Astrocyte of the hippocampus (primary cell): ENCODE measurements around the gene ABCA1.

Experiments used
- DNase-seq: peaks from one replicate; pipeline ENCODE4 v3.0.0; 2011; ENCODE audit warnings: low read depth, low spot score

Gene ABCA1

DNA sequence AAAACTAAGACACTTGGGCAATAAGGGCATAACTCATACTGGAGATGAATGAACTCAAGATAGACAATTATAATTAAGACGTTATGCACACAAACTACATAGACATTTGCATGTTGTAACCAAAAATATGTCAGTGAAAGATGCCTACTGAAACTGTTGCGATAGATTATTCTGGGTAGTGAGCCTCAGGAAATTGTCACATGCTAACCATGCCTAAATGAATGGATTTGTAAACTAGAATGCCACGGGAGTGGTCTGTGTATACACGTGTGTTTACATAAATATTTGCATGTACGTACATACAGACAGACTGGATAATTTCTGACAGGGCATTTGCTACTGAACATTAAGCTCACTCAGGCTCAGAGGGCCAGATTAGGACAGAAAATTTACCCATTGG, 162.8 kb downstream of the ABCA1 start:
- DNase-seq, result no peak

DNA sequence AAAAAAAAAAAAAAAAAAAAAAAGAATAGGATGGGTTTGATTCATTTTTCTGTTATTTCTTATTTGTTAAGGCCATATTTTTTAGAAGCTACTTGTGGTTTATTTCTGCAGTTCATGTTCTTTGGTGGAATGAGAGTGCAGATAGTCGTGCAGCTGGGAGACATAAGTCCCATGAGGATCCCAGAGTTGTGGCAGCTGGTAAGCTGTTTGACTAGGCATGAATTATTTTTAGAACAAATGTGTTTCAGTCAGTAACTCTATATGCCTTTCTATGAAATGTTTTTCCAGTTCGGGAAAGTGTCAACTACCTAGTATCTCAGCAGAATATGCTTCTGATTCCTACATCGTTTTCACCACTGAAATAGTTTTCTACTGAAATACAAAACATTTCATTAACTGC, 169.0 kb downstream of the ABCA1 start:
- DNase-seq, result no peak

DNA sequence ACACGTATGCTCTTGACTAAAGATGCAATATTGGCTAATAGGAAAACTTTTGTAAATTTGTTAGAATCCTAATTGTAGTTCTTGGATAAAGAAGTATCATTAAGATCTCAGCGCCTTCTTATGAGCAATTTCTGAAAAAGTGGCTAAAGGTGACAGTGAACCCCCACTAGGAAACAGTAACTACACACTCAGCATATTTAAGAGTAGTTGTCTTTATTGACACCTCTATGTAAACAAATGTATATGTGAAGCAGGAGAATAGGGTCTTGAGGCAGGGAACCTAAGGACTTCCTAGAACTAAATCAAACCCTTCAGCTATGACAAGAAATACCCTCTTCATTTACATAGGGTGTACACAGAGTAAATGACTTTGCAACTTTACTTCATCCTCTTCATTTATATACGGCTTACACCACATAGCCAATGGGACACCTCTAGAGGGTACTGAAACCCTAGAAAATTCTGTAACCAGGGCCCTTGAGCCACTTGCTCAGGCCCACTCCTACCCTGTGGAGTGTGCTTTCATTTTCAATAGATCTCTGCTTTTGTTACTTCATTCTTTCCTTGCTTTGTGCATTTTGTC, 177.7 kb downstream of the ABCA1 start:
- DNase-seq, result no peak

DNA sequence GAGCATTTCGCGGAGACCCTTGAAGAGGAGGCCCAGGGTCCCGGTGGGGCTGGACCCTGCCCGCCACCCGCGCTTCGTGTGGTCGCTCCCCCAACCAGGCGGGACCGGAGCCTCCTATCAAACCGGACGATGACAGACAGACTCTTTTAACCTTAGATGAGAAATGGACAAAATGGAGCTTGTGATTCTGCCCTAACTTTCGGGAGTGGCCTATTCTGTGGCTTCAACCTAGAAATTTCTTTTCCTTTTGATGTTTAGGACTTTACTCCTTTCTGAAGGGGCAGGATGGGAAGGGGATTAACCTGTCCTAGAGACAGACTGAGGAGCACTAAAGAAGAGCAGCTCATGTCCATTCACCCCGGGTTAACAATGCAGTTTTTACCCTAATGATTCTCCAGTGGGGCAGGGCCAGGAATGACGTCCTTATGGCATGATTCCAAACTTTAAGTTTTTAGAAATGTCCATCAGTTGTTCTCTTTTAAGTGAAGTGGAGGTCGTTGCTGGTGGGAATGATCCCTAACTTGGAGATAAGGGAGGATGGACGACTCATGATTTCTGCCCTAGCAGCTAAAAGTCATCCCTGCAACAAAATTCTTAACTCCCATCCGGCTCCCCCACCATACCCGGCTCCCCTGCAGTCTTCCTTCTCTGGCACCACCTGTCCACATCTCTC, 179.5 kb downstream of the ABCA1 start:
- DNase-seq, result peak; percentile 58

DNA sequence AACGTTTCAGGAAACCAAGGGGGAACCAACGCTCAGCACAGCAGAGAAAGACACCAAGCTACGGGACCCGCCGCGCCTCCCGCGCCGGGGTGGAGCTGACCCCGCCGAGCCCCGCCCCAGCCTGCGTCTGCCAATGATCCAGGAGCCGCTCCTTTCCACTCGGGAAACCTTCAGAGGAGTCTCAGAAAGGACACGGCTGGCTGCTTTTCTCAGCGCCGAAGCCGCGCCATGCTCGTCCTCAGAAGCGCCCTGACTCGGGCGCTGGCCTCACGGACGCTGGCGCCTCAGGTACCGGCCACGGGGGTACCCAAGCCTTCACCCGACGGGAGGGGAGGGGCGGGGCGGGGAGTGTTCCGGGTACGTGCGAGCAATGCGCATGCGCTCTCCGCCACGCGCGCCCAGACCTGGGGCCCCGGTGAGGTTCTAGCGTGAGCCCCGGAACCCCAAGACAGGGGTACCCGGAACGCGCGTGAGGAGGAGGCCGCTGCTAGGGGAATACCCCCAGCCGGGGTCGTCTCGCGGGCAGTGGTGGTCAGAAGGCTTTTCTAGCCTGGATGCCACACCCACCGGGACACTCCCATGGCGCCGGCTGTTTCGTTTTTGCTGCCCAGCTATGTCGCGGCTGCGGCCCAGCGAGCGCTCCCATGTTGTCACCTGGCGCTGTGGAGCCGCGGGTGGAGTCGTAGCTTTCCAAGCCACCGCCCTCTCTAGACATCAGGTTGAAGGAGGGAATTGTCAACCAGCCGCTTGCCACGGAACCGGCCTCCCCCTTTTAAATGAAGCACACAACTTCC, 180.2 kb downstream of the ABCA1 start, which contains the start of gene NIPSNAP3A:
TSS of gene NIPSNAP3A (plus strand) at position 119 of the 794 bp plus-strand sequence. CDS start at position 229, 110 bp downstream.
- DNase-seq, result peak; percentile 87

DNA sequence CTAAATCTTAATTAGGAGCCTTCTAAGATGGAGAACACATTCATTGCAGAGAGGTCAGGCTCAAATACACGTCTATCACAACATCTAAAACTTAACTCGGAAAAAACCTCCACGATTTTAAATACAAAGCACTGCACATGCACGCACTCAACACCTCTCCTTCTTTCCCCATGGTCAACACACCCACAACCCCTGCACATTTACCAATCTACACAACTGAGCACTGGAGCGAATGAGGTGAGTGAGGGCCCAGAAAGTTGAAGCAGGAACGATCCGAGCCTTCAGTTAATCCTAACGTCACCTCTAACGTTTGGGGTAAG, 180.8 kb downstream of the ABCA1 start:
- no peak for DNase-seq

DNA sequence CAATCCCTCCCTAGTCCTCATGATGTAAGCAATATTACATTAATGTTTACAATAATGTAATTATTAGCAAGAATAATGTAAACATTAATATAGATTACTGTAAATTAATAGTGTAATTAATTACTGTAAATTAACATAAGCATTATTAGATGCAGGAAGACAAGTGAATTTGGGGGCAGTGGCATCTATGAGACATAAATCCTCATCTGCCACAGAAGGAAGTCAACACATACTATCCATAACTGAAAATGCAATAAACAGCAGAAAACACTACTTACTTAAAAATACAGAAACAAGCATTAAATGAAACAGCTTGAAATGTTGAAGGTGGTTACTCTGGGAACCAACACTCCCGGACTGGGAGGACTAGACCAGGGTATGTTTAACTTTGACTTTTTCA, 181.2 kb downstream of the ABCA1 start:
- no peak for DNase-seq

DNA sequence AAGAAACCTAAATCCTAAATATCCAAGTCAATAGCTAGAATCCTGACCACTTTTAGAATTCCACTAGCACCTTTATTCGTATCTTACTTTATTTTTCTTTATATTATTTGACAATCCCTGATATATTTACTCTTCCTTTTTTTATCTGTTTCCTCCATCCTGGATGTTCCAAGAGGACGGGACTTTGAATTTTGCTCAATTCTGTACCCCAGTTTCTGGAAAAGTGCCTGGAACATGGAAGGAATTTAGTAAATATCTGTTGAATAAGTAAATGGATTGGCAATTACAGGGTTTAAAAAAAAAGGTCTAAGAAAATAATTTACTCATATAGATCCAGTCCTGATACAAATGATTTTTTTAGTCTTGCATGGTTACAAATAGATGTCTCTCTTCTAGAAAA, 181.7 kb downstream of the ABCA1 start:
- DNase-seq, result no peak

DNA sequence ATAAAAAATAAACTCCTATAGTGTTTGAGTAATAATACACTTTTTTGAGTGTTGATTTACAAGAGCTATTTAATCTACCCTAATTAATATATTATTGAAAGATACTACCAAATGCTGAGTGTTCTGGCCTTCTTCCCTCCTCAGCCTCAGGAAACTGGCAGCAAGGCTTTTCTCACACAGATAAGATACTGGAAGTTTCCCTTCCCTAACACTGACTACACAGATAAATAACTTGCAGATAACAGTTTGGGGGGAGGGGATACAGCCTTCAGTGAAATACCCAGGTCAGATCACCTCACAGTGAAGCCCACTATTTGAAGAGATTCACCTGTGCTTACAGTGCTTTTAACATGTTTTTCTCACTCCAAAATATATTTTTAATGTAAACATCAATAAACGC, 182.1 kb downstream of the ABCA1 start:
- DNase-seq, result no peak

DNA sequence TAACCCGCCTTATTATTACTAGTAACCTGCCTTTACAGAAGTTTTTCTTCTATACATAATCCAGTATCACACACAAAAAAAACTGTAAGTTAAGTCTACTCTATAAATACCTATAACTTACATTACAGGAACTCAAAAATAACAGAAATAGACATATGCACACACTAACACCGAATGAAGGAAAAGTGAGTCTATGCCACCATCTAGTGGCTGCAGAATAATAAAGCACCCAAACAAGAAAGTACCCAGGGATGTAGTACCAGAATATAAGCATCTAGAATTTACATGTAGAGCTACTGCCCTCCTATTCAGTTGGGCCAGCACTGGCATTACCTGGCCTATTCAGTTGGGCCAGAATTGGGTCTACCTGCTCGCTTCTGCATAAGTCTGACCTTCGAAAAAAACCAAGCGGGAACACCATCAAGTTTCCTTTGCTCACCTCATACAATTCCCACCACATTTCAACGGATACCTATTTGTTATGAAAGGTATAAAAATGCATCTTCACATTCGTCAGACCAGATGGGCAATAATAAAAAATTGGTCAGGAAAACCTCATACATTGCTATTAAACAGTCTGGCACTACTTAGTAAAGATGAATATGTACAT, 184.5 kb downstream of the ABCA1 start:
- DNase-seq, result peak; percentile 78

DNA sequence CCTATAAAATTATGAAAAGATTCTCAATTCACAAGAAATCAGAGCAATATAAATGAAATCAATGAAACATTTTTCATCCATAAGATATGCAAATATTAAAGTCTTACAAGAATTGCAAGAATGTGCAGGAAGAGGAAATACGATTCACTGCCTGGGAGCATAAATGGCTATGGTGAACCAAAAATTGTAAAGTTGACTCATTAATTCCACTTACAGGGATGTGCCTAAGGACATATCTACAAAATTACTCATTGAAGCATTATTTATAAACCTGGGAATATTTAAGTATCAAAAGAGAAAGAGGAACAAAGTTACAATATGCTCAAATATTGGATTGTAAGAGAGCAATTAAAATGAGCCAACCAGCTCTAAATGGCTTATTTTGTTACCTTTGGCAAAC, 187.3 kb downstream of the ABCA1 start:
- DNase-seq, result peak; percentile 12

DNA sequence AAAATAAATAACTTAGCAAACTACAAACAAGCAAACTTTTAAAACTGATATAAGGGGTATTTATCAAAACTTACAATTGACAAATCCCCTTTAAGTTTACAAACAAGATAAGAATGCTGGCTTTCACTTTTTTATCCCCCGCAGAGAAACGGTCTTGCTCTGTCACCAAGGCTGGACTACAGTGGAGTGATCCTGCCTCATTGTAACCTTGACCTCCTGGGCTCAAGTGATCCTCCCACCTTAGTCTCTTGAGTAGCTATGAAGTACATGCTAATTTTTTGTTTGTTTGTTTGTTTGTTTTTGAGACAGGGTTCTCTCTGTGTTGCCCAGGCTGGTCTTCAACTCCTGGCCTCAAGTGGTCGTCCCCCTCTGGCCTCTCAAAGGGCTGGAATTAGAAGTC, 189.5 kb downstream of the ABCA1 start:
- DNase-seq, result no peak
